B cell (primary cell): Measurements from ENCODE around the gene TP53BP1. TPM values are rescaled to one million over a fixed set of nuclear protein-coding genes. Genes with fewer than 3 reads are reported as not detected.

Experiments used
- ATAC-seq: fragments of 200-7000 bp; cut with Tn5 transposase; one replicate; pipeline ENCODE4 v1.10.0; 2021; ENCODE audit warnings: low read depth, mild to moderate bottlenecking, moderate number of reproducible peaks, moderate library complexity
- CTCF ChIA-PET: fragments of 350-600 bp; sonication (Branson Sonifier 250); formaldehyde crosslinking; loops from one replicate; lab custom pipeline; 2021; ENCODE audit warnings: antibody characterized with exemption, inconsistent platforms; lab: Charles Lee
- POLR2A ChIA-PET: fragments of 350-600 bp; sonication (Branson Sonifier 250); formaldehyde crosslinking; loops from one replicate; lab custom pipeline; 2021; ENCODE audit warnings: antibody characterized with exemption; lab: Charles Lee
- DNase-seq: peaks from one replicate; pipeline ENCODE4 v3.0.0; 2013
- H2AFZ ChIP-seq: 2 replicates; pipeline ENCODE4 v1.6.1; 2012; ENCODE audit warnings: mild to moderate bottlenecking, low read depth, low read length; ENCODE audit not compliant: insufficient read depth, poor library complexity, severe bottlenecking
- H3K27ac ChIP-seq, 2 donors: 1 replicate in 1 of 2; 2 replicates in 1 of 2; pipeline ENCODE4 v1.5.1; 2012 to 2013; ENCODE audit warnings: low read length in 2 of 2, mild to moderate bottlenecking in 2 of 2, moderate library complexity in 1 of 2
- H3K27me3 ChIP-seq, 4 experiments: fragments of 200-600 bp in 1 of 4; sonication (generic) in 1 of 4; replicated peaks in 1 of 4; 1 replicate in 2 of 4; 2 replicates in 2 of 4; pipeline versions ENCODE4 v1.6.1 to v1.7.0; 2013 to 2016; ENCODE audit warnings: low read length in 3 of 4, mild to moderate bottlenecking in 2 of 4, mixed read lengths in 1 of 4, moderate library complexity in 1 of 4; ENCODE audit not compliant: insufficient read depth in 4 of 4, control insufficient read depth in 3 of 4; ENCODE audit errors: control extremely low read depth in 1 of 4
- H3K36me3 ChIP-seq, 2 experiments: replicated peaks in 1 of 2; 1 replicate in 1 of 2; 2 replicates in 1 of 2; pipeline versions ENCODE4 v1.6.1 to v1.7.1; 2013; ENCODE audit warnings: low read length in 1 of 2; ENCODE audit not compliant: insufficient read depth in 2 of 2, control insufficient read depth in 1 of 2; ENCODE audit errors: control extremely low read depth in 1 of 2, extremely low read depth in 1 of 2
- H3K4me1 ChIP-seq, 2 donors: fragments of 200-600 bp in 1 of 2; sonication (generic) in 1 of 2; 1 replicate in 1 of 2; 2 replicates in 1 of 2; pipeline versions ENCODE4 v1.5.1 to v1.6.1; 2013 to 2017; ENCODE audit warnings: low read length in 2 of 2; ENCODE audit not compliant: control insufficient read depth in 2 of 2, insufficient read depth in 2 of 2
- H3K4me2 ChIP-seq: replicated peaks from 2 replicates; pipeline ENCODE3; 2012; ENCODE audit warnings: mild to moderate bottlenecking, low read depth, low read length; ENCODE audit not compliant: poor library complexity, severe bottlenecking
- H3K4me3 ChIP-seq, 5 experiments: fragments of 200-600 bp in 1 of 5; sonication (generic) in 1 of 5; 1 replicate in 3 of 5; 2 replicates in 2 of 5; pipeline versions ENCODE4 v1.5.1 to v1.7.0; 2011 to 2016; ENCODE audit warnings: low read length in 4 of 5, mild to moderate bottlenecking in 4 of 5, low read depth in 2 of 5, control low read depth in 1 of 5, moderate library complexity in 1 of 5; ENCODE audit not compliant: insufficient read depth in 1 of 5; ENCODE audit errors: control extremely low read depth in 1 of 5, extremely low read depth in 1 of 5
- H3K79me2 ChIP-seq: fragments of 200-600 bp; sonication (generic); one replicate; pipeline ENCODE4 v1.6.0; 2016; ENCODE audit warnings: low read length; ENCODE audit not compliant: control insufficient read depth, insufficient read depth
- H3K9ac ChIP-seq: fragments of 200-600 bp; sonication (generic); 2 replicates; pipeline ENCODE4 v1.6.1; 2017; ENCODE audit warnings: mild to moderate bottlenecking, low read length, moderate library complexity
- H3K9me3 ChIP-seq, 3 donors: one replicate each; pipeline versions ENCODE4 v1.6.1 to v1.7.1; 2013; ENCODE audit warnings: low read length in 2 of 3; ENCODE audit not compliant: control insufficient read depth in 2 of 3, insufficient read depth in 1 of 3; ENCODE audit errors: control extremely low read depth in 1 of 3
- H4K20me1 ChIP-seq: 2 replicates; pipeline ENCODE4 v1.6.0; 2012; ENCODE audit warnings: mild to moderate bottlenecking, low read length; ENCODE audit not compliant: insufficient read depth, control insufficient read depth, poor library complexity, severe bottlenecking
- H3K27ac Mint-ChIP-seq: one replicate; pipeline ENCODE4 v1.8.0; 2021; ENCODE audit warnings: mixed read lengths
- H3K27me3 Mint-ChIP-seq: one replicate; pipeline ENCODE4 v1.8.0; 2021; ENCODE audit warnings: mixed read lengths
- H3K4me1 Mint-ChIP-seq: one replicate; pipeline ENCODE4 v1.8.0; 2021; ENCODE audit warnings: mixed read lengths
- H3K4me3 Mint-ChIP-seq: one replicate; pipeline ENCODE4 v1.8.0; 2021; ENCODE audit warnings: mixed read lengths
- H3K9me3 Mint-ChIP-seq: one replicate; pipeline ENCODE4 v1.8.0; 2022; ENCODE audit warnings: mixed read lengths; ENCODE audit not compliant: insufficient read depth
- EZH2 ChIP-seq: IDR thresholded peaks from 2 replicates; pipeline ENCODE4 v1.6.1; 2012; ENCODE audit warnings: borderline replicate concordance, low read depth, mild to moderate bottlenecking, moderate library complexity, low read length; ENCODE audit not compliant: insufficient read depth, poor library complexity, severe bottlenecking
- WGBS: methylation state at CpG from one replicate; pipeline ENCODE4 v1.1.5; 2013; ENCODE audit warnings: missing lambda C conversion rate; ENCODE audit not compliant: insufficient coverage; 5-methylcytosine and 5-hydroxymethylcytosine counted together
- intact Hi-C: fragments of 100-400 bp; cut with micrococcal nuclease; formaldehyde crosslinking; loops from one replicate; pipeline ENCODE4 v1.10.0; 2022
- polyA plus RNA-seq: library from polyadenylated mRNA; depleted of rRNA; stranded (reverse); fragments of >200 nt; gene quantifications from 2 replicates; pipeline ENCODE4 v1.2.3, GENCODE V29; 2012
- total RNA-seq, 2 donors: library from RNA; stranded (reverse); fragments of 120-200 nt in 1 of 2; gene quantifications; 1 replicate in 1 of 2; 2 replicates in 1 of 2; pipeline versions ENCODE4 v1.2.3 to v1.2.4, GENCODE V29; 2013 to 2022
- TF ChIP-seq, protein P1 (sequence below): fragments of 200-600 bp; IDR thresholded peaks from one replicate; pipeline ENCODE4 v1.8.0; 2022; ENCODE audit warnings: antibody characterized with exemption, mild to moderate bottlenecking

The TP53BP1 gene
- total and polyA plus RNA-seq, 2 donors (not counting 1 experiment from before 2014, with no cell fraction given): 13.1 to 70.5 TPM

DNA sequence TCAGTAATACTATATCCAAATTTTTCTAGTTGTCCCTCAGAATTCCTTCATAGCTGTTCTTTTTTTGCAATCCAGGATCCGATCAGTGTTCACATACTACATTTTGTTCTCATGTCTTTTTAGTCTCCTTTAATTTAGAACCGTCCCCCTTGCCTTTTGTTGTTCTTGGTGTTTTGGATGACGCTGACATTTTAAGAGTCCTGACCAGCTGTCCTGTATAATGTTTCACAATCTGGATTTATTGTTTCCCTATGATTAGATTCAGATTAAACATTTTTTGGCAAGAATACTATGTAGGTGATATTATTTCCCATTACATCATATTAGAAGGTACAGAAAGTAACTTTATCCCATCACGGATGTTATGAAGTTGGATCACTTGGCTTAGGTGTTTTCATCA lies 110.6 kb downstream of the TP53BP1 start:
- Histone ChIP-seq H3K36me3 (peaks cover 27 to 62% of the 10 kb centered on the region in 2 experiments), H3K4me3 (no peak overlapping the region), H3K79me2 (peaks cover 11% of the 10 kb centered on the region), H3K27ac (no peak overlapping the region), H3K4me2 (no peak overlapping the region), H3K9ac (no peak overlapping the region), H3K9me3 (no peaks in the 10 kb centered on the region), H2AFZ (no peak overlapping the region), H4K20me1 (no peaks in the 10 kb centered on the region), H3K4me1 (no peaks in the 10 kb centered on the region), H3K27me3 (no peaks in the 10 kb centered on the region)
- H3K4me3 Mint-ChIP-seq: no peak overlapping the region
- ChIA-PET POLR2A (no interaction called here), CTCF (no interaction called here)
- H3K27me3 Mint-ChIP-seq: no peaks in the 10 kb centered on the region
- ATAC-seq (no peak), DNase-seq (no peak)
- no peak overlapping the region for H3K27ac Mint-ChIP-seq
- no CpG with 5 or more reads among the region's 4 CpGs for WGBS
- TF ChIP-seq, protein P1, sequence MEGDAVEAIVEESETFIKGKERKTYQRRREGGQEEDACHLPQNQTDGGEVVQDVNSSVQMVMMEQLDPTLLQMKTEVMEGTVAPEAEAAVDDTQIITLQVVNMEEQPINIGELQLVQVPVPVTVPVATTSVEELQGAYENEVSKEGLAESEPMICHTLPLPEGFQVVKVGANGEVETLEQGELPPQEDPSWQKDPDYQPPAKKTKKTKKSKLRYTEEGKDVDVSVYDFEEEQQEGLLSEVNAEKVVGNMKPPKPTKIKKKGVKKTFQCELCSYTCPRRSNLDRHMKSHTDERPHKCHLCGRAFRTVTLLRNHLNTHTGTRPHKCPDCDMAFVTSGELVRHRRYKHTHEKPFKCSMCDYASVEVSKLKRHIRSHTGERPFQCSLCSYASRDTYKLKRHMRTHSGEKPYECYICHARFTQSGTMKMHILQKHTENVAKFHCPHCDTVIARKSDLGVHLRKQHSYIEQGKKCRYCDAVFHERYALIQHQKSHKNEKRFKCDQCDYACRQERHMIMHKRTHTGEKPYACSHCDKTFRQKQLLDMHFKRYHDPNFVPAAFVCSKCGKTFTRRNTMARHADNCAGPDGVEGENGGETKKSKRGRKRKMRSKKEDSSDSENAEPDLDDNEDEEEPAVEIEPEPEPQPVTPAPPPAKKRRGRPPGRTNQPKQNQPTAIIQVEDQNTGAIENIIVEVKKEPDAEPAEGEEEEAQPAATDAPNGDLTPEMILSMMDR: no peak
- no peak for TF ChIP-seq EZH2
- intact Hi-C loops: no loop called here
- no peaks in the 10 kb centered on the region for H3K9me3 Mint-ChIP-seq
- no peaks in the 10 kb centered on the region for H3K4me1 Mint-ChIP-seq

DNA sequence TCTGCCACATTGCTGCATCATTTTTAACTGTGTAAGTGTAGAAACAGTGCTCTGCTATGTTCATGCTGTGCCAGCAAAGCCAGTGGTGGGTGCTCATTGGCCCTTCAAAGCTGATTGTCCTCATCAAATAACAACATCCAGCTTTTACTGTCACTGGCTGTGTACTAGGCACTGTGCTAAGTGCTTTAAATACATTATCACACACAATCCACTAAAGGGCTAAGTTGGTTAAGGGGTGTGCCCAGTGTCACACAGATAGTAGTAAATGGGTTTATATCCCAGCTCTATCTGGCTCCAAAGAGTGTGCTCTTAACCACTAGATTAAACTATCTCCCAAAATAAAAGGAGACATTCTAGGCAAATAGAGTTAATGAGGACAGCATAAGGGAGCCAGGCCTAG lies 114.4 kb downstream of the TP53BP1 start:
- H3K27me3 ChIP-seq: no peaks in the 10 kb centered on the region
- peaks cover 15 to 47% of the 10 kb centered on the region in 2 experiments for H3K36me3 ChIP-seq
- H3K27me3 Mint-ChIP-seq: no peaks in the 10 kb centered on the region
- H3K4me1 Mint-ChIP-seq: peaks cover 7% of the 10 kb centered on the region
- H3K9me3 ChIP-seq: peaks cover 0 to 4% (median 0%) of the 10 kb centered on the region in 3 donors
- no peak overlapping the region for H3K27ac ChIP-seq
- ATAC-seq: no peak
- no peak overlapping the region for H3K4me3 ChIP-seq
- ChIA-PET POLR2A (no interaction called here), CTCF (no interaction called here)
- no peak overlapping the region for H3K4me3 Mint-ChIP-seq
- no peak overlapping the region for H2AFZ ChIP-seq
- DNase-seq: no peak
- peaks cover 25% of the 10 kb centered on the region for H3K79me2 ChIP-seq
- H3K4me2 ChIP-seq: no peak overlapping the region
- TF ChIP-seq EZH2: no peak
- no peaks in the 10 kb centered on the region for H3K9me3 Mint-ChIP-seq
- no peak overlapping the region for H3K9ac ChIP-seq
- H3K27ac Mint-ChIP-seq: no peak overlapping the region
- H3K4me1 ChIP-seq: peaks cover 0 to 4% of the 10 kb centered on the region in 2 donors
- intact Hi-C loops: no loop called here
- H4K20me1 ChIP-seq: no peaks in the 10 kb centered on the region
